A673 (cell line): ENCODE data around the gene ZNF689.

ENCODE experiments used
- EZH2 ChIP-seq: fragments of 200-600 bp; sonication (generic); IDR thresholded peaks from 2 replicates; pipeline ENCODE4 v1.6.1; 2017; ENCODE audit warnings: borderline replicate concordance, low read depth, mild to moderate bottlenecking, mixed read lengths, antibody characterized with exemption, low read length; ENCODE audit not compliant: poor library complexity, severe bottlenecking
- TF ChIP-seq, protein P1 (sequence below): fragments of 300-800, 200-600 bp; sonication (generic); conservative IDR thresholded peaks from 2 replicates; pipeline ENCODE4 v1.5.1; 2017; ENCODE audit warnings: low read depth, mild to moderate bottlenecking, antibody characterized with exemption, low read length, moderate library complexity, mixed read lengths

DNA sequence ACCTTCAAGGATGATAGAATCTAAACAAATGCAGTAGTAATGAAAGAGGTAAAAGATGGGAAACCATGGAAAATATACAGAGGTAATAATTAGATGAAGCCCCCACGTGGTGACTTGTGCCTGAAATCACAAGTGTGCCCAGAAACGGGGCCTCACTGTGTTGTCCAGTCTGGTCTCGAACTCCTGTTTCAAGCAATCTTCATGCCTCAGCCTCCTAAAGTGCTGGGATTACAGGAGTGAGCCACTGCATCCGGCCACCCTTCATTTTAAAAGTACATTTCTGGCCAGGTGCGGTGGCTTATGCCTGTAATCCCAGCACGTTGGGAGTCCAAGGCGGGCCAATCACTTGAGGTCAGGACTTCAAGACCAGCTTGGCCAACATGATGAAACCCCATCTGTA is 26.4 kb upstream of the ZNF689 start:
- TF ChIP-seq, protein P1, sequence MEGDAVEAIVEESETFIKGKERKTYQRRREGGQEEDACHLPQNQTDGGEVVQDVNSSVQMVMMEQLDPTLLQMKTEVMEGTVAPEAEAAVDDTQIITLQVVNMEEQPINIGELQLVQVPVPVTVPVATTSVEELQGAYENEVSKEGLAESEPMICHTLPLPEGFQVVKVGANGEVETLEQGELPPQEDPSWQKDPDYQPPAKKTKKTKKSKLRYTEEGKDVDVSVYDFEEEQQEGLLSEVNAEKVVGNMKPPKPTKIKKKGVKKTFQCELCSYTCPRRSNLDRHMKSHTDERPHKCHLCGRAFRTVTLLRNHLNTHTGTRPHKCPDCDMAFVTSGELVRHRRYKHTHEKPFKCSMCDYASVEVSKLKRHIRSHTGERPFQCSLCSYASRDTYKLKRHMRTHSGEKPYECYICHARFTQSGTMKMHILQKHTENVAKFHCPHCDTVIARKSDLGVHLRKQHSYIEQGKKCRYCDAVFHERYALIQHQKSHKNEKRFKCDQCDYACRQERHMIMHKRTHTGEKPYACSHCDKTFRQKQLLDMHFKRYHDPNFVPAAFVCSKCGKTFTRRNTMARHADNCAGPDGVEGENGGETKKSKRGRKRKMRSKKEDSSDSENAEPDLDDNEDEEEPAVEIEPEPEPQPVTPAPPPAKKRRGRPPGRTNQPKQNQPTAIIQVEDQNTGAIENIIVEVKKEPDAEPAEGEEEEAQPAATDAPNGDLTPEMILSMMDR: no peak
- no peak for TF ChIP-seq EZH2
